Smooth muscle cell (in vitro differentiated cells): ENCODE results near the gene STARD13. TPM values are rescaled to one million over a fixed set of nuclear protein-coding genes. Genes with fewer than 3 reads are reported as not detected.

Experiments
- DNase-seq: peaks from one replicate; lab custom pipeline; 2025; ENCODE audit not compliant: unreplicated experiment; lab: John Stamatoyannopoulos, UW
- H2AFZ ChIP-seq: fragments of 200-600 bp; sonication (generic); 2 replicates; pipeline ENCODE4 v1.6.0; 2016; ENCODE audit warnings: antibody characterized with exemption, low read depth, mild to moderate bottlenecking
- H3F3A ChIP-seq: fragments of 200-600 bp; sonication (generic); 2 replicates; pipeline ENCODE4 v1.6.0; 2017; ENCODE audit warnings: antibody characterized with exemption, low read depth
- H3K27ac ChIP-seq: fragments of 200-600 bp; sonication (generic); 2 replicates; pipeline ENCODE4 v1.5.1; 2016; ENCODE audit warnings: low read depth, mild to moderate bottlenecking
- H3K27me3 ChIP-seq: fragments of 200-600 bp; sonication (generic); 2 replicates; pipeline ENCODE4 v1.6.1; 2016; ENCODE audit warnings: low read depth, mild to moderate bottlenecking
- H3K36me3 ChIP-seq: fragments of 200-600 bp; sonication (generic); 2 replicates; pipeline ENCODE4 v1.5.1; 2016; ENCODE audit warnings: low read depth
- H3K4me1 ChIP-seq: fragments of 200-600 bp; sonication (generic); 2 replicates; pipeline ENCODE4 v1.5.1; 2016; ENCODE audit warnings: low read depth
- H3K4me2 ChIP-seq: fragments of 200-600 bp; sonication (generic); 2 replicates; pipeline ENCODE4 v1.6.0; 2016; ENCODE audit warnings: mild to moderate bottlenecking
- H3K4me3 ChIP-seq: fragments of 200-600 bp; sonication (generic); 2 replicates; pipeline ENCODE4 v1.5.1; 2016; ENCODE audit warnings: mild to moderate bottlenecking
- H3K79me2 ChIP-seq: fragments of 200-600 bp; sonication (generic); 2 replicates; pipeline ENCODE4 v1.6.0; 2016; ENCODE audit warnings: low read depth, mild to moderate bottlenecking
- H3K9ac ChIP-seq: fragments of 200-600 bp; sonication (generic); 2 replicates; pipeline ENCODE4 v1.6.0; 2016; ENCODE audit warnings: low read depth
- H3K9me3 ChIP-seq: fragments of 200-600 bp; sonication (generic); replicated peaks from 2 replicates; pipeline ENCODE4 v1.5.1; 2016; ENCODE audit warnings: low read depth
- H4K20me1 ChIP-seq: fragments of 200-600 bp; sonication (generic); 2 replicates; pipeline ENCODE4 v1.6.0; 2016; ENCODE audit warnings: low read depth
- CTCF ChIP-seq: fragments of 200-600 bp; sonication (generic); IDR thresholded peaks from 2 replicates; pipeline ENCODE4 v1.5.1; 2017; ENCODE audit warnings: borderline replicate concordance, mild to moderate bottlenecking, antibody characterized with exemption; ENCODE audit not compliant: insufficient read depth, poor library complexity, severe bottlenecking
- WGBS: methylation state at CpG from one replicate; pipeline ENCODE4 v1.1.7; 2016; ENCODE audit warnings: low lambda C conversion rate; 5-methylcytosine and 5-hydroxymethylcytosine counted together
- polyA plus RNA-seq: library from polyadenylated mRNA; unstranded; fragments of >200 nt; fragmentation: Nextera tagmentation; extraction: Ambion mirVana; gene quantifications from 2 replicates; pipeline ENCODE4 v1.2.1, GENCODE V29; 2016
- total RNA-seq: library from RNA; depleted of rRNA; stranded (reverse); fragments of >200 nt; gene quantifications from 2 replicates; pipeline ENCODE4 v1.2.3, GENCODE V29; 2014

The STARD13 gene
- total and polyA plus RNA-seq, 2 experiments from 2014 or later, result 12.4 to 18.8 TPM

GRCh38 chr13:33060815-33061214 lies 224.7 kb downstream of the STARD13 start:
- Histone ChIP-seq H3F3A (no peaks in the 10 kb centered on the region), H3K79me2 (no peaks in the 10 kb centered on the region), H3K4me1 (no peaks in the 10 kb centered on the region), H3K27ac (no peak overlapping the region), H3K36me3 (no peaks in the 10 kb centered on the region), H4K20me1 (no peaks in the 10 kb centered on the region), H3K9me3 (no peaks in the 10 kb centered on the region), H3K9ac (no peak overlapping the region), H3K4me2 (no peak overlapping the region), H3K27me3 (no peaks in the 10 kb centered on the region), H2AFZ (no peak overlapping the region), H3K4me3 (no peak overlapping the region)
- TF ChIP-seq CTCF, result no peak
- no peak for DNase-seq
- 99% methylated on average over 15 of the region's 15 CpGs for WGBS

GRCh38 chr13:33058776-33059327 lies 226.7 kb downstream of the STARD13 start:
- H3K36me3 ChIP-seq, result no peaks in the 10 kb centered on the region
- H3K4me1 ChIP-seq, result no peaks in the 10 kb centered on the region
- peak overlapping the region; percentile 43 for H3K4me2 ChIP-seq
- H3K79me2 ChIP-seq, result no peaks in the 10 kb centered on the region
- H3K4me3 ChIP-seq, result no peak overlapping the region
- no peak overlapping the region for H3K27ac ChIP-seq
- DNase-seq, result no peak
- H3F3A ChIP-seq, result no peaks in the 10 kb centered on the region
- H4K20me1 ChIP-seq, result no peaks in the 10 kb centered on the region
- no peak overlapping the region for H2AFZ ChIP-seq
- H3K27me3 ChIP-seq, result no peaks in the 10 kb centered on the region
- no peak for TF ChIP-seq CTCF
- 11% methylated on average over 3 of the region's 3 CpGs for WGBS
- no peak overlapping the region for H3K9ac ChIP-seq
- no peaks in the 10 kb centered on the region for H3K9me3 ChIP-seq

GRCh38 chr13:33057019-33057780 lies 228.4 kb downstream of the STARD13 start:
- H3K4me2 ChIP-seq, result no peak overlapping the region
- no peak overlapping the region for H3K27ac ChIP-seq
- H3K9ac ChIP-seq, result no peak overlapping the region
- H3K27me3 ChIP-seq, result no peaks in the 10 kb centered on the region
- H3F3A ChIP-seq, result no peaks in the 10 kb centered on the region
- H2AFZ ChIP-seq, result no peak overlapping the region
- no peaks in the 10 kb centered on the region for H3K4me1 ChIP-seq
- H3K9me3 ChIP-seq, result no peaks in the 10 kb centered on the region
- no peaks in the 10 kb centered on the region for H3K36me3 ChIP-seq
- no peaks in the 10 kb centered on the region for H4K20me1 ChIP-seq
- WGBS, result 82% methylated on average over 9 of the region's 9 CpGs
- no peak for DNase-seq
- no peaks in the 10 kb centered on the region for H3K79me2 ChIP-seq
- TF ChIP-seq CTCF, result peak; percentile 24
- H3K4me3 ChIP-seq, result no peak overlapping the region
